HG02610 (cell line): ENCODE data around the gene SRD5A3.

ENCODE experiments used
- ATAC-seq: cut with Tn5 transposase; IDR thresholded peaks from one replicate; pipeline ENCODE4 v1.9.1; 2021; ENCODE audit warnings: mild to moderate bottlenecking, moderate library complexity; ENCODE audit not compliant: unreplicated experiment

SRD5A3 gene

DNA sequence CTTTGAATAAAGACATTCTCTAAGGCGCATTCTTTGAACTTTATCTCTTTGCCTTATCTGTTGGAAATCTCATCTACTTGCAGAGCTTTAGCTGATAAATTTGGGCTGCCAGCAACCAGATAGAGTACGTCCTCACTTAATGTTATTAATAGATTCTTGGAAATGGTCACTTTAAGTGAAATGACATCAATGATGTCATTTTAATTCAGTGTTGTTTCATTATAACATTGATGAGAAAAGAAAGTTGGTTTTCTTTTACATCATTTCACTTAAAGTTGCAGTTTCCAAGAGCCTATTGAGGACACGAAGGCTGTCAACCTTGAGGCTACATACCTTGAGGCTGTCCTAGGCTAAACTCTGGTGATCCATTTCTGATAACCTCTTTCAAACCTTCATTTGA lies 59.0 kb downstream of the SRD5A3 start:
- ATAC-seq: no peak

DNA sequence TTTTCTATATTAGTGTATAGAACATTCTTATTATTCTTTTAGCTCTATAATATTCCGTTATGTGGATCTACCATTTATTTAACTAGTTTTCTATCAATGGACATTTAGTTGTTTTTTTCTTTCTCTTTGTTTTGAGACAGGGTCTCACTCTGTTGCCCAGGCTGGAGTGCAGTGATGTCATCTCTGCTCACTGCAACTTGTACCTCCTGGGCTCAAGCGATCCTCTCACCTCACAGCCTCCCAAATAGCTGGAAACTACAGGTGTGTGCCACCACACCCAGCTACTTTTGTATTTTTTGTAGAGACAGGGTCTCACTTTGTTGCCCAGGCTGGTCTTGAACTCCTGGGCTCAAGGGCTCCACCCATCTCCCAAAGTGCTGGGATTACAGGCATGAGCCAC lies 60.5 kb downstream of the SRD5A3 start:
- no peak for ATAC-seq

- ATAC-seq: no peak
Measured at GRCh38 chr4:55407119-55407518, 61.1 kb downstream of the SRD5A3 start.

GRCh38 chr4:55407764-55408163 lies 61.7 kb downstream of the SRD5A3 start:
- ATAC-seq: no peak

- ATAC-seq: peak; percentile 67
Measured at GRCh38 chr4:55409468-55410171, 63.6 kb downstream of the SRD5A3 start.

DNA sequence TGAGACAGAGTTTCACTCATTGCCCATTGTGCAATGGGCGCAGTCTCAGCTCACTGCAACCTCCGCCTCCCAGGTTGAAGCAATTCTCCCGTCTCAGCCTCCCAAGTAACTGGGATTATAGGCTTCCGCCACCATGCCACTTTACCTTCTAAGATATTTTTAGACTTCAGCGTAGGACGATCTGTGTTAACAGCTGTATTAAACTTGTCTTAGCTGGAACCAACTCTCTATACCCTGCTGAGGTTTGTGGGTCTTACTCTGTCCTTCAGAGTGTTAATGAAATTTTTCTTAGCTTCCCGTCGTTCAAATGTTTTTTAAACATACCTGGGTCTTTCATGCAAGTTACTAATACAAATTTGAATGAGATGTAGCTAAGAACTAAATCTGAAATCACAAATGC lies 64.4 kb downstream of the SRD5A3 start:
- no peak for ATAC-seq

DNA sequence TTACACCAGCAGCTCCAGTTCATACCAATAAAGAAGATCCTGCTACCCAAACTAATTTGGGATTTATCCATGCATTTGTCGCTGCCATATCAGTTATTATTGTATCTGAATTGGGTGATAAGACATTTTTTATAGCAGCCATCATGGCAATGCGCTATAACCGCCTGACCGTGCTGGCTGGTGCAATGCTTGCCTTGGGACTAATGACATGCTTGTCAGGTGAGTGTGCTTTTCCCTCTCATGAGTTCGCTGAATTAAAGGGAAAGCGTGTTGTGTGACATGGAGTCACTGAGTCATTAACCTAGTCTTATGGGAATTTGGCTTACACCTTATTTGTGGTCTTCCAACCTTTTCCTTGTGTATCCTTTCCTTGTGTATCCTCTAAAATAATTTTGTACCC lies 65.6 kb downstream of the SRD5A3 start:
- ATAC-seq: no peak

- no peak for ATAC-seq
Measured at GRCh38 chr4:55416176-55416575, 70.1 kb downstream of the SRD5A3 start.
